ENCODE data around the gene COA1. TPM values are rescaled to one million over a fixed set of nuclear protein-coding genes. Genes with fewer than 3 reads are reported as not detected.

COA1 gene
- total and polyA plus RNA-seq, 2 experiments from 2014 or later = 53.4 to 59.5 TPM

GRCh38 chr7:43664681-43665080, 64.6 kb downstream of the COA1 start:
- Histone ChIP-seq H3K9me2 (ENCODE audit: insufficient read depth) (no peaks in the 10 kb centered on the region), H3K4me2 (ENCODE audit: unreplicated experiment) (no peak overlapping the region), H3K36me3 (ENCODE audit: low read depth) (no peaks in the 10 kb centered on the region), H2AFZ (no peak overlapping the region), H3F3A (ENCODE audit: insufficient read depth) (peaks cover 17% of the 10 kb centered on the region), H3K4me3 (no peak overlapping the region), H3K27me3 (replicated peaks; ENCODE audit: insufficient read depth) (no peaks in the 10 kb centered on the region), H3K9me3 (ENCODE audit: low read depth) (no peaks in the 10 kb centered on the region), H3K9ac (no peak overlapping the region), H4K20me1 (ENCODE audit: insufficient read depth) (no peaks in the 10 kb centered on the region), H3K27ac (no peak overlapping the region), H3K4me1 (ENCODE audit: insufficient read depth) (peaks cover 39% of the 10 kb centered on the region), H3K79me2 (ENCODE audit: insufficient read depth) (peaks cover 94% of the 10 kb centered on the region)
- in situ Hi-C loops (cut with MboI) = no loop called here
- DNase-seq = no peak
- 60 to 62% methylated on average over 1 of the region's 1 CpG for WGBS, 2 experiments (ENCODE audit: low coverage in 1 of 2, low lambda C conversion rate in 2 of 2, missing lambda C conversion rate in 2 of 2)
- no peak for TF ChIP-seq EZH2phosphoT487 (IDR thresholded peaks at IDR 0.05; ENCODE audit: insufficient read depth, low read depth)
- TF ChIP-seq EZH2 (IDR thresholded peaks at IDR 0.05; ENCODE audit: insufficient read depth, poor library complexity, severe bottlenecking) = no peak

GRCh38 chr7:43660141-43660540, 69.2 kb downstream of the COA1 start:
- TF ChIP-seq EZH2 (IDR thresholded peaks at IDR 0.05; ENCODE audit: insufficient read depth, poor library complexity, severe bottlenecking) (no peak), EZH2phosphoT487 (IDR thresholded peaks at IDR 0.05; ENCODE audit: insufficient read depth, low read depth) (no peak)
- H3K27me3 ChIP-seq (replicated peaks; ENCODE audit: insufficient read depth) = no peaks in the 10 kb centered on the region
- peaks cover 33% of the 10 kb centered on the region for H3K4me1 ChIP-seq (ENCODE audit: insufficient read depth)
- in situ Hi-C loops (cut with MboI) = no loop called here
- no peaks in the 10 kb centered on the region for H4K20me1 ChIP-seq (ENCODE audit: insufficient read depth)
- H3K9me2 ChIP-seq (ENCODE audit: insufficient read depth) = no peaks in the 10 kb centered on the region
- H3K4me3 ChIP-seq = no peak overlapping the region
- peaks cover 34% of the 10 kb centered on the region for H3F3A ChIP-seq (ENCODE audit: insufficient read depth)
- H3K9ac ChIP-seq = no peak overlapping the region; the same call in 1 of the 2 replicates
- no peaks in the 10 kb centered on the region for H3K9me3 ChIP-seq (ENCODE audit: low read depth)
- no peaks in the 10 kb centered on the region for H3K36me3 ChIP-seq (ENCODE audit: low read depth)
- DNase-seq = no peak
- H2AFZ ChIP-seq = no peak overlapping the region
- H3K79me2 ChIP-seq (ENCODE audit: insufficient read depth) = peaks cover 79% of the 10 kb centered on the region
- H3K27ac ChIP-seq = peak overlapping the region; percentile 94
- WGBS, 2 experiments (ENCODE audit: low coverage in 1 of 2, low lambda C conversion rate in 2 of 2, missing lambda C conversion rate in 2 of 2) = 95% methylated on average over 2 of the region's 2 CpGs
- H3K4me2 ChIP-seq (ENCODE audit: unreplicated experiment) = peak overlapping the region; percentile 80

- TF ChIP-seq EZH2phosphoT487 (IDR thresholded peaks at IDR 0.05; ENCODE audit: insufficient read depth, low read depth) = no peak
- no peak for TF ChIP-seq EZH2 (IDR thresholded peaks at IDR 0.05; ENCODE audit: insufficient read depth, poor library complexity, severe bottlenecking)
- Histone ChIP-seq H3K9me2 (ENCODE audit: insufficient read depth) (no peaks in the 10 kb centered on the region), H3K4me1 (ENCODE audit: insufficient read depth) (peaks cover 27% of the 10 kb centered on the region), H3F3A (ENCODE audit: insufficient read depth) (peaks cover 34% of the 10 kb centered on the region), H3K4me2 (ENCODE audit: unreplicated experiment) (peak overlapping the region; percentile 80), H3K4me3 (peak overlapping the region; percentile 23; the same call in 1 of the 2 replicates), H3K36me3 (ENCODE audit: low read depth) (no peaks in the 10 kb centered on the region), H3K27me3 (replicated peaks; ENCODE audit: insufficient read depth) (no peaks in the 10 kb centered on the region), H3K9ac (peak overlapping the region; percentile 59), H3K79me2 (ENCODE audit: insufficient read depth) (peaks cover 77% of the 10 kb centered on the region), H4K20me1 (ENCODE audit: insufficient read depth) (no peaks in the 10 kb centered on the region), H3K27ac (peak overlapping the region; percentile 94), H2AFZ (0 out of 2 replicates have a peak overlapping the region, but pooled peaks have one; percentile 18), H3K9me3 (ENCODE audit: low read depth) (no peaks in the 10 kb centered on the region)
- in situ Hi-C loops (cut with MboI) = no loop called here
- no peak for DNase-seq
These were observed 69.8 kb downstream of the COA1 start for GRCh38 chr7:43659549-43659896.

GRCh38 chr7:43658718-43659548, 70.4 kb downstream of the COA1 start:
- peak overlapping the region; percentile 27 for H3K4me3 ChIP-seq
- DNase-seq = peak; percentile 87
- H3K9ac ChIP-seq = peak overlapping the region; percentile 59

More at GRCh38 chr7:43658718-43659548, 70.4 kb downstream of the COA1 start:
- no peak for TF ChIP-seq EZH2 (IDR thresholded peaks at IDR 0.05; ENCODE audit: insufficient read depth, poor library complexity, severe bottlenecking)
- TF ChIP-seq EZH2phosphoT487 (IDR thresholded peaks at IDR 0.05; ENCODE audit: insufficient read depth, low read depth) = no peak
- Histone ChIP-seq H4K20me1 (ENCODE audit: insufficient read depth) (no peaks in the 10 kb centered on the region), H3K4me1 (ENCODE audit: insufficient read depth) (peaks cover 24% of the 10 kb centered on the region), H3K36me3 (ENCODE audit: low read depth) (no peaks in the 10 kb centered on the region), H3K79me2 (ENCODE audit: insufficient read depth) (peaks cover 77% of the 10 kb centered on the region), H3F3A (ENCODE audit: insufficient read depth) (peaks cover 34% of the 10 kb centered on the region), H3K27me3 (replicated peaks; ENCODE audit: insufficient read depth) (no peaks in the 10 kb centered on the region), H3K9me3 (ENCODE audit: low read depth) (no peaks in the 10 kb centered on the region), H3K9me2 (ENCODE audit: insufficient read depth) (no peaks in the 10 kb centered on the region), H3K27ac (peak overlapping the region; percentile 94), H3K4me2 (ENCODE audit: unreplicated experiment) (peak overlapping the region; percentile 80), H2AFZ (0 out of 2 replicates have a peak overlapping the region, but pooled peaks have one; percentile 18)
- in situ Hi-C loops (cut with MboI) = no loop called here
- WGBS, 2 experiments (ENCODE audit: low coverage in 1 of 2, low lambda C conversion rate in 2 of 2, missing lambda C conversion rate in 2 of 2) = 87 to 94% methylated on average over 7 of the region's 7 CpGs
